ENCODE data around the gene RAG1. TPM values are rescaled to one million over a fixed set of nuclear protein-coding genes. Genes with fewer than 3 reads are reported as not detected.
A peak's percentile ranks its signal among the peaks of the same experiment; 100 is the strongest.

Gene RAG1
- total and polyA plus RNA-seq, 9 of the 15 experiments (the other 6 are each of a cell fraction or from before 2014, with no cell fraction given), result 0.49 to 2.5 (median 1.7) TPM

DNA sequence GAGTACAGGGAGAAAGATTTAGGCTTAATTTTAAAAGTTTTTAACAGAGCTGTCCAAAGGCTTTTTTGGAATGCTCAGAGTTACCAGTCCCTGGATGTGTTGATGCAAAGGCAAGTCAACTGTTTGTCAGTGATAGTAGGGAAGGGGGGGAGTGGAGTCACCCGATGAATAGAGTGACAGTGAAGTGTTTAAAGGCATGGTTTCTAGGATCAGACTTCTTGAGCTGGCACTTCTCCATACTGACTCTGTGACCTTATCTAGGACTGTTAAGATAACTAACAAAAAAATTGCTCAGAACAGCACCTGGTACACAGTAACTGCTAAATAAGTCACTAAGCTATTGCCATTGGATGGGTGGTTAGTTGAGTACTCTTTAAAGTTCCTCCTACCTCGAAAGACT, 41.6 kb downstream of the RAG1 start (continued):
- TF ChIP-seq, protein P1, sequence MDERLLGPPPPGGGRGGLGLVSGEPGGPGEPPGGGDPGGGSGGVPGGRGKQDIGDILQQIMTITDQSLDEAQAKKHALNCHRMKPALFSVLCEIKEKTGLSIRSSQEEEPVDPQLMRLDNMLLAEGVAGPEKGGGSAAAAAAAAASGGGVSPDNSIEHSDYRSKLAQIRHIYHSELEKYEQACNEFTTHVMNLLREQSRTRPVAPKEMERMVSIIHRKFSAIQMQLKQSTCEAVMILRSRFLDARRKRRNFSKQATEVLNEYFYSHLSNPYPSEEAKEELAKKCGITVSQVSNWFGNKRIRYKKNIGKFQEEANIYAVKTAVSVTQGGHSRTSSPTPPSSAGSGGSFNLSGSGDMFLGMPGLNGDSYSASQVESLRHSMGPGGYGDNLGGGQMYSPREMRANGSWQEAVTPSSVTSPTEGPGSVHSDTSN (CRISPR knock-in tag; IDR thresholded peaks at IDR 0.05; ENCODE audit: low read depth), result no peak
- TF ChIP-seq, protein P1 (tag; conservative IDR thresholded peaks at IDR 0.05; ENCODE audit: low read depth), result 0 out of 2 replicates have a peak, but pooled peaks have one; percentile 17
- TF ChIP-seq LEF1 (IDR thresholded peaks at IDR 0.05) (no peak), IRF2 (CRISPR knock-in tag; IDR thresholded peaks at IDR 0.05) (no peak), ZNF354B (CRISPR knock-in tag; IDR thresholded peaks at IDR 0.05) (no peak), MCM2 (IDR thresholded peaks at IDR 0.05; ENCODE audit: low read depth) (no peak), POLR3G (IDR thresholded peaks at IDR 0.05; ENCODE audit: extremely low read depth, insufficient read length, insufficient replicate concordance) (no peak), ZKSCAN3 (CRISPR knock-in tag; IDR thresholded peaks at IDR 0.05) (no peak)
- TF ChIP-seq, protein P2, sequence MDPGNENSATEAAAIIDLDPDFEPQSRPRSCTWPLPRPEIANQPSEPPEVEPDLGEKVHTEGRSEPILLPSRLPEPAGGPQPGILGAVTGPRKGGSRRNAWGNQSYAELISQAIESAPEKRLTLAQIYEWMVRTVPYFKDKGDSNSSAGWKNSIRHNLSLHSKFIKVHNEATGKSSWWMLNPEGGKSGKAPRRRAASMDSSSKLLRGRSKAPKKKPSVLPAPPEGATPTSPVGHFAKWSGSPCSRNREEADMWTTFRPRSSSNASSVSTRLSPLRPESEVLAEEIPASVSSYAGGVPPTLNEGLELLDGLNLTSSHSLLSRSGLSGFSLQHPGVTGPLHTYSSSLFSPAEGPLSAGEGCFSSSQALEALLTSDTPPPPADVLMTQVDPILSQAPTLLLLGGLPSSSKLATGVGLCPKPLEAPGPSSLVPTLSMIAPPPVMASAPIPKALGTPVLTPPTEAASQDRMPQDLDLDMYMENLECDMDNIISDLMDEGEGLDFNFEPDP (CRISPR knock-in tag; IDR thresholded peaks at IDR 0.05), result no peak
- TF ChIP-seq, protein P3, sequence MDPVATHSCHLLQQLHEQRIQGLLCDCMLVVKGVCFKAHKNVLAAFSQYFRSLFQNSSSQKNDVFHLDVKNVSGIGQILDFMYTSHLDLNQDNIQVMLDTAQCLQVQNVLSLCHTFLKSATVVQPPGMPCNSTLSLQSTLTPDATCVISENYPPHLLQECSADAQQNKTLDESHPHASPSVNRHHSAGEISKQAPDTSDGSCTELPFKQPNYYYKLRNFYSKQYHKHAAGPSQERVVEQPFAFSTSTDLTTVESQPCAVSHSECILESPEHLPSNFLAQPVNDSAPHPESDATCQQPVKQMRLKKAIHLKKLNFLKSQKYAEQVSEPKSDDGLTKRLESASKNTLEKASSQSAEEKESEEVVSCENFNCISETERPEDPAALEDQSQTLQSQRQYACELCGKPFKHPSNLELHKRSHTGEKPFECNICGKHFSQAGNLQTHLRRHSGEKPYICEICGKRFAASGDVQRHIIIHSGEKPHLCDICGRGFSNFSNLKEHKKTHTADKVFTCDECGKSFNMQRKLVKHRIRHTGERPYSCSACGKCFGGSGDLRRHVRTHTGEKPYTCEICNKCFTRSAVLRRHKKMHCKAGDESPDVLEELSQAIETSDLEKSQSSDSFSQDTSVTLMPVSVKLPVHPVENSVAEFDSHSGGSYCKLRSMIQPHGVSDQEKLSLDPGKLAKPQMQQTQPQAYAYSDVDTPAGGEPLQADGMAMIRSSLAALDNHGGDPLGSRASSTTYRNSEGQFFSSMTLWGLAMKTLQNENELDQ (CRISPR knock-in tag; IDR thresholded peaks at IDR 0.05; ENCODE audit: borderline replicate concordance), result no peak
- TF ChIP-seq, protein P4, sequence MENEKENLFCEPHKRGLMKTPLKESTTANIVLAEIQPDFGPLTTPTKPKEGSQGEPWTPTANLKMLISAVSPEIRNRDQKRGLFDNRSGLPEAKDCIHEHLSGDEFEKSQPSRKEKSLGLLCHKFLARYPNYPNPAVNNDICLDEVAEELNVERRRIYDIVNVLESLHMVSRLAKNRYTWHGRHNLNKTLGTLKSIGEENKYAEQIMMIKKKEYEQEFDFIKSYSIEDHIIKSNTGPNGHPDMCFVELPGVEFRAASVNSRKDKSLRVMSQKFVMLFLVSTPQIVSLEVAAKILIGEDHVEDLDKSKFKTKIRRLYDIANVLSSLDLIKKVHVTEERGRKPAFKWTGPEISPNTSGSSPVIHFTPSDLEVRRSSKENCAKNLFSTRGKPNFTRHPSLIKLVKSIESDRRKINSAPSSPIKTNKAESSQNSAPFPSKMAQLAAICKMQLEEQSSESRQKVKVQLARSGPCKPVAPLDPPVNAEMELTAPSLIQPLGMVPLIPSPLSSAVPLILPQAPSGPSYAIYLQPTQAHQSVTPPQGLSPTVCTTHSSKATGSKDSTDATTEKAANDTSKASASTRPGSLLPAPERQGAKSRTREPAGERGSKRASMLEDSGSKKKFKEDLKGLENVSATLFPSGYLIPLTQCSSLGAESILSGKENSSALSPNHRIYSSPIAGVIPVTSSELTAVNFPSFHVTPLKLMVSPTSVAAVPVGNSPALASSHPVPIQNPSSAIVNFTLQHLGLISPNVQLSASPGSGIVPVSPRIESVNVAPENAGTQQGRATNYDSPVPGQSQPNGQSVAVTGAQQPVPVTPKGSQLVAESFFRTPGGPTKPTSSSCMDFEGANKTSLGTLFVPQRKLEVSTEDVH (IDR thresholded peaks at IDR 0.05; ENCODE audit: low read depth, partially characterized antibody), result no peak

Measured in K562 (cell line).